ENCODE measurements around the gene N4BP2L2.

N4BP2L2 gene

GRCh38 chr13:32425158-32425557 is 113.4 kb downstream of the N4BP2L2 start:
- FAIRE-seq (no peak), DNase-seq (ENCODE audit: insufficient read length, low spot score) (no peak)
- no peak for TF ChIP-seq PAX5 (IDR thresholded peaks at IDR 0.05; ENCODE audit: insufficient read depth, low read length, severe bottlenecking)

GRCh38 chr13:32423592-32423991 is 115.0 kb downstream of the N4BP2L2 start:
- FAIRE-seq = no peak
- TF ChIP-seq SPI1 (IDR thresholded peaks at IDR 0.05; ENCODE audit: low read depth, low read length) (no peak), PAX5 (IDR thresholded peaks at IDR 0.05; ENCODE audit: insufficient read depth, low read length, severe bottlenecking) (no peak), POLR2AphosphoS5 (IDR thresholded peaks at IDR 0.05; ENCODE audit: low read depth, low read length) (no peak), TAF1 (IDR thresholded peaks at IDR 0.05; ENCODE audit: low read depth, low read length) (no peak), POU2F2 (IDR thresholded peaks at IDR 0.05; ENCODE audit: low read depth, low read length) (no peak), POLR2A (IDR thresholded peaks at IDR 0.05; ENCODE audit: low read depth, low read length) (no peak)
- DNase-seq (ENCODE audit: insufficient read length, low spot score) = no peak

- FAIRE-seq (no peak), DNase-seq (ENCODE audit: insufficient read length, low spot score) (no peak)
- no peak for TF ChIP-seq SPI1 (IDR thresholded peaks at IDR 0.05; ENCODE audit: low read depth, low read length)
- no peak for TF ChIP-seq POLR2A (IDR thresholded peaks at IDR 0.05; ENCODE audit: low read depth, low read length)
- no peak for TF ChIP-seq POLR2AphosphoS5 (IDR thresholded peaks at IDR 0.05; ENCODE audit: low read depth, low read length)
- no peak for TF ChIP-seq POU2F2 (IDR thresholded peaks at IDR 0.05; ENCODE audit: low read depth, low read length)
- no peak for TF ChIP-seq TAF1 (IDR thresholded peaks at IDR 0.05; ENCODE audit: low read depth, low read length)
Measured at GRCh38 chr13:32419862-32420261, 118.7 kb downstream of the N4BP2L2 start.

- TF ChIP-seq POLR2AphosphoS5 (IDR thresholded peaks at IDR 0.05; ENCODE audit: low read depth, low read length) (no peak), TAF1 (IDR thresholded peaks at IDR 0.05; ENCODE audit: low read depth, low read length) (no peak), SPI1 (IDR thresholded peaks at IDR 0.05; ENCODE audit: low read depth, low read length) (no peak), PAX5 (IDR thresholded peaks at IDR 0.05; ENCODE audit: insufficient read depth, low read length, severe bottlenecking) (no peak), POU2F2 (IDR thresholded peaks at IDR 0.05; ENCODE audit: low read depth, low read length) (no peak), POLR2A (IDR thresholded peaks at IDR 0.05; ENCODE audit: low read depth, low read length) (no peak)
- DNase-seq (ENCODE audit: insufficient read length, low spot score) = no peak
- FAIRE-seq = no peak
Measured at GRCh38 chr13:32417995-32418394, 120.6 kb downstream of the N4BP2L2 start.

GRCh38 chr13:32415019-32415418 is 123.6 kb downstream of the N4BP2L2 start:
- no peak for TF ChIP-seq POLR2AphosphoS5 (IDR thresholded peaks at IDR 0.05; ENCODE audit: low read depth, low read length)
- TF ChIP-seq TAF1 (IDR thresholded peaks at IDR 0.05; ENCODE audit: low read depth, low read length) = no peak
- TF ChIP-seq SPI1 (IDR thresholded peaks at IDR 0.05; ENCODE audit: low read depth, low read length) = no peak
- no peak for TF ChIP-seq POU2F2 (IDR thresholded peaks at IDR 0.05; ENCODE audit: low read depth, low read length)
- no peak for TF ChIP-seq POLR2A (IDR thresholded peaks at IDR 0.05; ENCODE audit: low read depth, low read length)
- DNase-seq (ENCODE audit: insufficient read length, low spot score) (no peak), FAIRE-seq (no peak)

- DNase-seq (ENCODE audit: insufficient read length, low spot score) (no peak), FAIRE-seq (no peak)
- TF ChIP-seq TAF1 (IDR thresholded peaks at IDR 0.05; ENCODE audit: low read depth, low read length) = no peak
- no peak for TF ChIP-seq POU2F2 (IDR thresholded peaks at IDR 0.05; ENCODE audit: low read depth, low read length)
- TF ChIP-seq PAX5 (IDR thresholded peaks at IDR 0.05; ENCODE audit: insufficient read depth, low read length, severe bottlenecking) = no peak
- TF ChIP-seq POLR2A (IDR thresholded peaks at IDR 0.05; ENCODE audit: low read depth, low read length) = no peak
- no peak for TF ChIP-seq SPI1 (IDR thresholded peaks at IDR 0.05; ENCODE audit: low read depth, low read length)
- no peak for TF ChIP-seq POLR2AphosphoS5 (IDR thresholded peaks at IDR 0.05; ENCODE audit: low read depth, low read length)
Measured at GRCh38 chr13:32414580-32414979, 124.0 kb downstream of the N4BP2L2 start.

- no peak for DNase-seq (ENCODE audit: insufficient read length, low spot score)
- FAIRE-seq = no peak
- TF ChIP-seq PAX5 (IDR thresholded peaks at IDR 0.05; ENCODE audit: insufficient read depth, low read length, severe bottlenecking) (no peak), POLR2A (IDR thresholded peaks at IDR 0.05; ENCODE audit: low read depth, low read length) (no peak), POU2F2 (IDR thresholded peaks at IDR 0.05; ENCODE audit: low read depth, low read length) (no peak), TAF1 (IDR thresholded peaks at IDR 0.05; ENCODE audit: low read depth, low read length) (no peak), SPI1 (IDR thresholded peaks at IDR 0.05; ENCODE audit: low read depth, low read length) (no peak), POLR2AphosphoS5 (IDR thresholded peaks at IDR 0.05; ENCODE audit: low read depth, low read length) (no peak)
Measured at GRCh38 chr13:32413284-32413683, 125.3 kb downstream of the N4BP2L2 start.

- FAIRE-seq (no peak), DNase-seq (ENCODE audit: insufficient read length, low spot score) (no peak)
- TF ChIP-seq PAX5 (IDR thresholded peaks at IDR 0.05; ENCODE audit: insufficient read depth, low read length, severe bottlenecking) (no peak), TAF1 (IDR thresholded peaks at IDR 0.05; ENCODE audit: low read depth, low read length) (no peak), POLR2A (IDR thresholded peaks at IDR 0.05; ENCODE audit: low read depth, low read length) (no peak), POU2F2 (IDR thresholded peaks at IDR 0.05; ENCODE audit: low read depth, low read length) (no peak), POLR2AphosphoS5 (IDR thresholded peaks at IDR 0.05; ENCODE audit: low read depth, low read length) (no peak), SPI1 (IDR thresholded peaks at IDR 0.05; ENCODE audit: low read depth, low read length) (no peak)
Measured at GRCh38 chr13:32409561-32410421, 128.8 kb downstream of the N4BP2L2 start.

- TF ChIP-seq POLR2AphosphoS5 (IDR thresholded peaks at IDR 0.05; ENCODE audit: low read depth, low read length) = no peak
- no peak for TF ChIP-seq POLR2A (IDR thresholded peaks at IDR 0.05; ENCODE audit: low read depth, low read length)
- TF ChIP-seq TAF1 (IDR thresholded peaks at IDR 0.05; ENCODE audit: low read depth, low read length) = no peak
- TF ChIP-seq SPI1 (IDR thresholded peaks at IDR 0.05; ENCODE audit: low read depth, low read length) = no peak
- no peak for TF ChIP-seq POU2F2 (IDR thresholded peaks at IDR 0.05; ENCODE audit: low read depth, low read length)
- no peak for DNase-seq (ENCODE audit: insufficient read length, low spot score)
Measured at GRCh38 chr13:32409001-32409313, 129.6 kb downstream of the N4BP2L2 start.

More at GRCh38 chr13:32409001-32409313, 129.6 kb downstream of the N4BP2L2 start:
- FAIRE-seq = no peak

All from GM12891 (cell line).